ENCODE measurements around the gene SEMA5B.
A peak's percentile ranks its signal among the peaks of the same experiment; 100 is the strongest.

SEMA5B gene

DNA sequence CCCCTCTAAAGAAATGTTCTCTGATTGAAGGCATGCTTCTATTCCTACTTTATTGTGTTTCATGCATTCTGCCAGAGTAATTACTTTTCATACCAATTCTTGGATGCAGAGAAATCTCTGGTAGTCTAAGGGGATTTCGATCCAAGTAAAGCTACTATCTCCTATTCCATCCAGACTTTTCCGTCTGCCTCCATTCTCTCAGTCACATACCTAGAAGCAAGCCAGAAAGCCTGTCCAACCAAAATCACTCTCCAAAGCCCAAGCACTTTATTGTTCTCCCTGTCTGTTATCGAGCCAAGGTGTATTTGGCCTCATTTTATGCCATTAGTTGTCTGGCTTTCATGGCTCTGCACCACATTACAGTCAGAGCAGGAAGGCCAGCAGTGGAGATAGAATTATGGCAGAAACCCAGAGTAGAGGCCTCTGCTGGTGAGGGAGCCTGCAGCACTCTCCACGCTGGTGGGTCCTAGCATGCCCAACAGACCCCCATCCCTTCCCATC, 136.8 kb downstream of the SEMA5B start:
- no peak overlapping the region for H3K9ac ChIP-seq (ENCODE audit: low read length)
- H3K36me3 ChIP-seq (ENCODE audit: insufficient read depth, low read length), result no peaks in the 10 kb centered on the region
- H3K4me3 ChIP-seq (ENCODE audit: low read depth in 1 of 2, low read length in 2 of 2), result no peak overlapping the region
- no peaks in the 10 kb centered on the region for H3K27me3 ChIP-seq (ENCODE audit: control insufficient read depth in 1 of 2, insufficient read depth in 2 of 2, low read length in 2 of 2)
- peaks cover 27% of the 10 kb centered on the region for H3K4me1 ChIP-seq (ENCODE audit: insufficient read depth, low read length)
- no peak overlapping the region for H3K27ac ChIP-seq (ENCODE audit: low read depth, low read length)
- no peaks in the 10 kb centered on the region for H3K9me3 ChIP-seq (ENCODE audit: low read length)

DNA sequence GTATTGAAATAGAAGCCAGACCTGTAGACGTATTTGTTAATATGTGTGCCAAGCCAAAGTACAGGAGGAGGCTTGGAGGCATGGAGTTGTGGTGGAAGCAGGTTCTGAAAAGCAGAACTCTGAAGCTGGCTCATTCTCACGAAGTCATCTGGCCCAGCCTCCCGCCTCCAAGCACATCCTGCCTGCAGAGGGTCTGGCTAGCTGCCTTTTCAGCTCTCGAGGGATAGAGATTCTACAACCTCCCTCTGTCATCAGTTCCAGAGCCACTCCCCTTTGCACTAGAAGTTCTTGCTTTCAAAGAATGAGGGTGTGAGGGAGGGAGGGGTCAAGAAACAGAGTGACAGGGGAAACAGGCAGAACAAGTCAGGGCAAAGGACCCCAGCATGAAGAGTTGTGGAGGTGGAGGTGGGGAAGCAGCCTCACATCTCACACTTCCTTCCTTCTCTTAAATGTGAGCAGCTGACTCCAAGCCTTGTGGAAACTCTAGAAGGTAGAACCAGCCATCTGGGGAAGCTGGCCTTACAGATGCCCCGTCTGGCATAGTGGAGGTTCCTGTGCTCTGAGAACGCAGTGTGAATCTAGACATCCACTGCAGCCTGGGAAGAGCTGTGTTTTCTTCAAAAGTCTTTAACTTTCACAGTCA, 137.4 kb downstream of the SEMA5B start:
- Histone ChIP-seq H3K4me3 (ENCODE audit: low read depth in 1 of 2, low read length in 2 of 2) (no peak overlapping the region), H3K27me3 (ENCODE audit: control insufficient read depth in 1 of 2, insufficient read depth in 2 of 2, low read length in 2 of 2) (no peaks in the 10 kb centered on the region), H3K27ac (ENCODE audit: low read depth, low read length) (peak overlapping the region; percentile 19), H3K9ac (ENCODE audit: low read length) (no peak overlapping the region), H3K9me3 (ENCODE audit: low read length) (no peaks in the 10 kb centered on the region), H3K4me1 (ENCODE audit: insufficient read depth, low read length) (peaks cover 27% of the 10 kb centered on the region), H3K36me3 (ENCODE audit: insufficient read depth, low read length) (no peaks in the 10 kb centered on the region)

DNA sequence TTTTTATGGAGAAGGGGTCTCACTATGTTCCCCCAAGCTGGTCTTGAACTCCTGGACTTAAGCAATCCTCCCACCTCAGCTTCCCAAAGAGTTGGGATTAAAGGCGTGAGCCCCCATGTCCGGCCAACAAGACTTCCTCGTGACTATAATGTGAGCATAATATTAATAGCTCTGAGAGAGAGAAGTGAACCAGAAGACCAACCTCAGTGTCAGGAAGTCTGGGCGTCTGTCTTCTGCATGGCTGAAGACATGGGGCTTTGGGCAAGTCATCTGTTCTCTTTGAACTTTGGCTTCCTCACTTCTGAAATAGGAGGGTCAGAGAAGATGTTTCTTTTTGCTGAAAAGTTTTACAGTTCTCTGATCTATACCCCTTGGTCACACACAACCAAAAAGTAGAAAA, 140.6 kb downstream of the SEMA5B start:
- Histone ChIP-seq H3K9ac (ENCODE audit: low read length) (no peak overlapping the region), H3K9me3 (ENCODE audit: low read length) (no peaks in the 10 kb centered on the region), H3K4me1 (ENCODE audit: insufficient read depth, low read length) (peaks cover 14% of the 10 kb centered on the region), H3K36me3 (ENCODE audit: insufficient read depth, low read length) (no peaks in the 10 kb centered on the region), H3K27me3 (ENCODE audit: control insufficient read depth in 1 of 2, insufficient read depth in 2 of 2, low read length in 2 of 2) (no peaks in the 10 kb centered on the region), H3K27ac (ENCODE audit: low read depth, low read length) (no peak overlapping the region), H3K4me3 (ENCODE audit: low read depth in 1 of 2, low read length in 2 of 2) (no peak overlapping the region)

DNA sequence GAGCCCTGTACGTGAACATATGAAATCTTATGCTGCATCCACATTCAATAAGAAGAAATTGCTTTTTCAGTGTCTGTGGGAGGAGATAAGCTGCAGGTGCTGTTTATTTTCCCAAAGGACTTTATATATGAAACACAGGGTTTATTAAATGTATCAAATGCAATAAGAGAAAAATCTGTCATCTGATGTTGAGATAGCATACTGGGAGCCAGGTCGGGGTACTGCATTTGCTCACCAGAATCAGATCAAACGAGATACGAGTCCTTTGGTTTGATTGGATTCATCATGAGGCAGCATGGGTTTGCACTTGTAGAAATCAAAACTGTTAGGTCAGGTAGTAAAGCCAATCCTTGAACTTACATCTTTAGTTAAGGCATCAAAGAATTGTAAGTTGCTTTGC, 141.3 kb downstream of the SEMA5B start:
- no peak overlapping the region for H3K9ac ChIP-seq (ENCODE audit: low read length)
- H3K4me3 ChIP-seq (ENCODE audit: low read depth in 1 of 2, low read length in 2 of 2), result no peak overlapping the region
- H3K27ac ChIP-seq (ENCODE audit: low read depth, low read length), result no peak overlapping the region
- H3K4me1 ChIP-seq (ENCODE audit: insufficient read depth, low read length), result peaks cover 14% of the 10 kb centered on the region
- no peaks in the 10 kb centered on the region for H3K9me3 ChIP-seq (ENCODE audit: low read length)
- H3K27me3 ChIP-seq (ENCODE audit: control insufficient read depth in 1 of 2, insufficient read depth in 2 of 2, low read length in 2 of 2), result no peaks in the 10 kb centered on the region
- no peaks in the 10 kb centered on the region for H3K36me3 ChIP-seq (ENCODE audit: insufficient read depth, low read length)

DNA sequence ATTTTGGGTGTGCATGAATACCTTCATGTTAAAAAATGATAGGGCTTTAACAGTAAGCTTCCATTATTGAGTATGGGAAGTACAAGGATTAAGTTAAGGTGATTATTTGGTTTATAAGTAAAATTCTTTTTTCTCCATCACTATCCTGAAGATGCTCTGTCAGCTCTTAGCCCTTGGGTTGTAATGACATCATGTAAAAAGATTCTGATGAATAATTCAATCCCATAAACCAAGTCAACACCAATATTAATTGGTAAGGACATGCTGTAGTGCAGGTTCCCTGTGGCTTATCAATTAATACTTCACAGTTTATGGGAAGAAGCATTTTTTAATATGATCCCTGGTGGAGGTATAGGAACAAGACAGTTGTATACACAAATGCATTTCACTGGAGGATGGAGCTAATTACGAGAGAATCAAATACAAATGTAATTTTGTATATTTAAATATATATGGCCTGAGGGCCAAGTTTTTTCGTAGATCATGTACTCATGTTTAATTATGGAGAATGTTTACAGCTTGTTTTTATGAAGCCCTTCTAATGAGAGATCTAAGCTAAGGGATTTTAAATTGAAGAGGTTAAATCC, 145.1 kb downstream of the SEMA5B start:
- Histone ChIP-seq H3K27ac (ENCODE audit: low read depth, low read length) (no peak overlapping the region), H3K27me3 (ENCODE audit: control insufficient read depth in 1 of 2, insufficient read depth in 2 of 2, low read length in 2 of 2) (no peaks in the 10 kb centered on the region), H3K36me3 (ENCODE audit: insufficient read depth, low read length) (no peaks in the 10 kb centered on the region), H3K9ac (ENCODE audit: low read length) (no peak overlapping the region), H3K9me3 (ENCODE audit: low read length) (no peaks in the 10 kb centered on the region), H3K4me1 (ENCODE audit: insufficient read depth, low read length) (no peaks in the 10 kb centered on the region), H3K4me3 (ENCODE audit: low read depth in 1 of 2, low read length in 2 of 2) (no peak overlapping the region)

DNA sequence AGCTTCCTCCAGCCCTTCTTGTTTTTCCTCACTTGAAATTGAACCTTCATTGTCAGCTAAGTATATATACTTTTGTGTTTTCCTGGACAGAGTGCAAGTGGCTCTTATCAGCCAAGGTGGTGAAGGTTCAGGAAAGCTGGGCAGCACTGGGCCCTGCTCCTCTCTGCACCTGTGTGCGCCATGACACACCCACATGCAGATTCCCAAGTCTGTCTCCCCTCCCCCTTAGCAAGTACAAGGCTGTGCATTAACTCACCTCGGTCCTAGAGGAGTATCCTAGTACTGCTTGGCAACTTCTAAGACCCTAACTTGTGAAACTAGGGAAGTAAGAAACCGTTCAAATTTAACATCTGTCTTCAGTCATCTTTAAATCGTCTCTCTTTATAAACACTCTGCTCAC, 146.9 kb downstream of the SEMA5B start:
- no peaks in the 10 kb centered on the region for H3K9me3 ChIP-seq (ENCODE audit: low read length)
- H3K9ac ChIP-seq (ENCODE audit: low read length), result no peak overlapping the region
- H3K27ac ChIP-seq (ENCODE audit: low read depth, low read length), result no peak overlapping the region
- H3K27me3 ChIP-seq (ENCODE audit: control insufficient read depth in 1 of 2, insufficient read depth in 2 of 2, low read length in 2 of 2), result no peaks in the 10 kb centered on the region
- H3K4me1 ChIP-seq (ENCODE audit: insufficient read depth, low read length), result no peaks in the 10 kb centered on the region
- H3K4me3 ChIP-seq (ENCODE audit: low read depth in 1 of 2, low read length in 2 of 2), result no peak overlapping the region
- H3K36me3 ChIP-seq (ENCODE audit: insufficient read depth, low read length), result no peaks in the 10 kb centered on the region

DNA sequence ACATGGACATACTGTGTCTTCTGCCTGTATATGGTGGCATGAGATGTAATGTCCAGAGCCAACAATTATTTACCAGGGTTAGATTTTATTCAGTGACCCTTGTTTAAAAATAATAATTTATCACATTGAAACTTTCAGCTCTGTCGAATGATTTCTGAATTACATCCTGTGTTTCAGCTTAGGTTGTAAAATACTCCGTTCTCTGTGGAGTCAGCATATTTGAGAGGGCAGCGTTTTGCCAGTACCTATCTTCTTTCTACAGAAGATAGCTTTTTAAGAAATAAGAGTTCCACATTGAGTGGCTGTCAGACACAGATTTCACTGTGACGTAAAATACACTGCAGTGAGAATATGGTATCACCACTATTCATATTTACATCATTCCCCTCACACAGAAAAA, 147.4 kb downstream of the SEMA5B start:
- no peaks in the 10 kb centered on the region for H3K4me1 ChIP-seq (ENCODE audit: insufficient read depth, low read length)

DNA sequence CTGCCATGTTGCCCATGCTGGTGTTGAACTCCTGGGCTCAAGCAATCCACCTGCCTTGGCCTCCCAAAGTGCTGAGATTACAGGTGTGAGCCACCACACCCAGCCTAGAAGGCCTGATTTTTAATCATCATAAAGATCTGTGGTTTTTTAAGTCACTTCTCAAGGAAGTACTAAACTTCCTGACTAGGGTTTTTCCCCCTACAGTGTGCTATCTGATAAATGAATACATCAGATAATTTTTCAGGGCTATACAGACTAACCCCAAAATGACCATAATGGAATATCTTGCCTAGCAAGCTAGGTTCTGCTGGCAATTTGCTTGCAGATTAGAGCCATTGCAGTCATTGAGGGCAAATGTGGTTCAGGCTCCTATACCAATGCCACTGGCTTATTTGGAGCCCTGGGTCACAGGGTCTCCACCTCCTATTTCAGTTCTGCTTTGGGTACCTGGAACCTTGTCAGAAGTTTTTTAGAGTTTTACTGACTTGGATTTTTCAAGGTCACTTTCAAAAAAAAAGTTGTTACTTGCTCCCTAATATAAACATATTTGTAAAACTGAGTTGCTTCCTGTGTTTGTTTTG, 151.9 kb downstream of the SEMA5B start:
- H3K9me3 ChIP-seq (ENCODE audit: low read length), result no peaks in the 10 kb centered on the region
- no peaks in the 10 kb centered on the region for H3K36me3 ChIP-seq (ENCODE audit: insufficient read depth, low read length)
- H3K9ac ChIP-seq (ENCODE audit: low read length), result no peak overlapping the region
- no peak overlapping the region for H3K27ac ChIP-seq (ENCODE audit: low read depth, low read length)
- H3K4me3 ChIP-seq (ENCODE audit: low read depth in 1 of 2, low read length in 2 of 2), result no peak overlapping the region
- H3K4me1 ChIP-seq (ENCODE audit: insufficient read depth, low read length), result no peaks in the 10 kb centered on the region
- H3K27me3 ChIP-seq (ENCODE audit: control insufficient read depth in 1 of 2, insufficient read depth in 2 of 2, low read length in 2 of 2), result no peaks in the 10 kb centered on the region

More for the DNA sequence above, 147.4 kb downstream of the SEMA5B start:
- H3K27ac ChIP-seq (ENCODE audit: low read depth, low read length), result no peak overlapping the region
- no peaks in the 10 kb centered on the region for H3K27me3 ChIP-seq (ENCODE audit: control insufficient read depth in 1 of 2, insufficient read depth in 2 of 2, low read length in 2 of 2)
- no peaks in the 10 kb centered on the region for H3K9me3 ChIP-seq (ENCODE audit: low read length)
- no peak overlapping the region for H3K4me3 ChIP-seq (ENCODE audit: low read depth in 1 of 2, low read length in 2 of 2)
- H3K36me3 ChIP-seq (ENCODE audit: insufficient read depth, low read length), result no peaks in the 10 kb centered on the region
- no peak overlapping the region for H3K9ac ChIP-seq (ENCODE audit: low read length)

DNA sequence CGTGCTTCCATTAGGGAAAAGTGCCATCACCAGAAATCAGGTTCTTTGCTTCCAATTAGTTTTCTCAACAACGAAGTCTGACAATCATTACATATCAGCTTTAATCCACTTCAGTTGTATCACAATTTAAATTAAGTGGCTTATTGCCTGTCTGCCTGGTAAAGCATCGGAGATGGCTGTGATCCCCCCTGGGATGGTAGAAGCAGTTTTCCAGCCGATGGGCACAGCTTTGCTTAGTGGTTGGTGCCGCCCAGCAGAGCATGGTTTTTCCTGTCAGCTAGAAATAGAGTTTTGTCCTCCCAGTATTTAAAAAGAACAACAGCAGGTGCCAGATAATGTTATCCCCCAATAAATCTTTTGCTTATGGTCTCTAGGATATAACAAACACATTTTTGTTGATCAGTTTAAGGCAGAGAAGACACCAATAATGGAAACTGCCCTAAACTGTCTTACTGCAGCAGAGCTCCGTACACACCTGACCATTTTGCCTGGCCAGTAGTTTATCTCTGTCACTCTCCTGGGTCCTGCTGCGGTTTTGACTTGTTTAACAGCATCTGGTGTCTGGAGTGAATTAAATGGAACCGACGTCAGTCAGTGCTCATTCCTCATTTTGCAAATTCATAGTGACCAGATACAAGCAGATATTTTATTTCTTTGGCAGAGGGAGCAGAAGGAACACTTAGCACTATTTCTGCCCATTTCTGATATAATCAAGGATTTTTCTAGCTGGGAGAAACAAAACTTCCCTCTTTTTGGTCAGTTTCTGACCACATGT, 153.6 kb downstream of the SEMA5B start:
- no peaks in the 10 kb centered on the region for H3K9me3 ChIP-seq (ENCODE audit: low read length)
- H3K27ac ChIP-seq (ENCODE audit: low read depth, low read length), result no peak overlapping the region
- H3K9ac ChIP-seq (ENCODE audit: low read length), result no peak overlapping the region
- no peak overlapping the region for H3K4me3 ChIP-seq (ENCODE audit: low read depth in 1 of 2, low read length in 2 of 2)
- no peaks in the 10 kb centered on the region for H3K36me3 ChIP-seq (ENCODE audit: insufficient read depth, low read length)
- no peaks in the 10 kb centered on the region for H3K4me1 ChIP-seq (ENCODE audit: insufficient read depth, low read length)
- no peaks in the 10 kb centered on the region for H3K27me3 ChIP-seq (ENCODE audit: control insufficient read depth in 1 of 2, insufficient read depth in 2 of 2, low read length in 2 of 2)

DNA sequence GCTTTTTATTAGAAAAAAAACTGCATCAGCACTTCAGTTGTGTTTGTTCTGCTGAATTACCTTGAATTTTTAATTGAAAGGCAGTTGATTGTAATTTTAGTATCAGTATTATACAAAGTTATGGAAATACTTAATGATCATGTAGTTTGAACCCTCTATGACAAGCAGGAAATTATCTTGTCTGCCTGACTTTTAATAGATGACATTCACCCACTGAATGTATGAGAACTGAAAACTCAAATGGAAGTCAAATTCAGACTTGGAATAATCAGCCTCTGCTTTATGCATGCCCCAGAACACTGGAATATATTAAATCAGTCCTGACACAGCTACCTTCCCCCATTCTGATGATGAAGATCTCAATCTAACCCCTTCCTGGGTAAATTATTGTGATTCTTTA, 159.2 kb downstream of the SEMA5B start:
- Histone ChIP-seq H3K9me3 (ENCODE audit: low read length) (no peaks in the 10 kb centered on the region), H3K9ac (ENCODE audit: low read length) (no peak overlapping the region), H3K36me3 (ENCODE audit: insufficient read depth, low read length) (peaks cover 7% of the 10 kb centered on the region), H3K4me1 (ENCODE audit: insufficient read depth, low read length) (no peaks in the 10 kb centered on the region), H3K4me3 (ENCODE audit: low read depth in 1 of 2, low read length in 2 of 2) (no peak overlapping the region), H3K27me3 (ENCODE audit: control insufficient read depth in 1 of 2, insufficient read depth in 2 of 2, low read length in 2 of 2) (no peaks in the 10 kb centered on the region), H3K27ac (ENCODE audit: low read depth, low read length) (no peak overlapping the region)

DNA sequence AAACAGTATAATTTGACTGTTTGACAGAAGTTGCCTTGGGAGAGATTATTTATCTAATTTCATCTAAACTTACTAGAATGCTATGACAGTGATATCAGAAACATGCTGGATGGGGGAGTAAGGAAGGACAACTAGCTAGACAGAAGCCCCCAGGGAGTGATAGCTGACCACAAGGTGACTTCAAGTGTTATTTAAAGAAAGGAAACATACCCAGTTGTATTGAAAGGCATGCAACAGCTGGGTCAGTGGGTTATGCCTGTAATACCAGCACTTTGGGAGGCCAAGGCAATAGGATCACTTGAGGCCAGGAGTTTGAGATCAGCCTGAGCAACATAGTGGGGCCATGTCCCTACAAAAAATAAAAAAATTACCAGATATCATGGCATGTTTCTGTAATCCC, 163.1 kb downstream of the SEMA5B start:
- Histone ChIP-seq H3K4me1 (ENCODE audit: insufficient read depth, low read length) (no peaks in the 10 kb centered on the region), H3K9ac (ENCODE audit: low read length) (no peak overlapping the region), H3K27ac (ENCODE audit: low read depth, low read length) (no peak overlapping the region), H3K27me3 (ENCODE audit: control insufficient read depth in 1 of 2, insufficient read depth in 2 of 2, low read length in 2 of 2) (no peaks in the 10 kb centered on the region), H3K36me3 (ENCODE audit: insufficient read depth, low read length) (peaks cover 7% of the 10 kb centered on the region), H3K9me3 (ENCODE audit: low read length) (no peaks in the 10 kb centered on the region), H3K4me3 (ENCODE audit: low read depth in 1 of 2, low read length in 2 of 2) (no peak overlapping the region)

All from muscle layer of colon (tissue), 2 donors.